Measurements from ENCODE around the gene XYLT1. TPM values are rescaled to one million over a fixed set of nuclear protein-coding genes. Genes with fewer than 3 reads are reported as not detected.

Gene XYLT1
- total RNA-seq, 1 donor from 2014 or later = under 0.01 TPM

GRCh38 chr16:17397499-17397891 lies 73.3 kb downstream of the XYLT1 start:
- Histone ChIP-seq H3K27me3 (ENCODE audit: control insufficient read depth, insufficient read depth, low read length) (no peaks in the 10 kb centered on the region), H3K4me3 (ENCODE audit: low read depth, low read length) (no peak overlapping the region), H3K36me3 (ENCODE audit: control insufficient read depth, insufficient read depth, low read length) (no peaks in the 10 kb centered on the region)
- no peak for TF ChIP-seq CTCF (IDR thresholded peaks at IDR 0.05; ENCODE audit: insufficient read depth, low read length, severe bottlenecking)
- FAIRE-seq (no peak), DNase-seq (ENCODE audit: low read depth) (peak; percentile 2)

- DNase-seq (ENCODE audit: low read depth) (no peak), FAIRE-seq (no peak)
- Histone ChIP-seq H3K36me3 (ENCODE audit: control insufficient read depth, insufficient read depth, low read length) (no peaks in the 10 kb centered on the region), H3K4me3 (ENCODE audit: low read depth, low read length) (no peak overlapping the region), H3K27me3 (ENCODE audit: control insufficient read depth, insufficient read depth, low read length) (no peaks in the 10 kb centered on the region)
- no peak for TF ChIP-seq CTCF (IDR thresholded peaks at IDR 0.05; ENCODE audit: insufficient read depth, low read length, severe bottlenecking)
Measured at GRCh38 chr16:17396762-17397498, 73.8 kb downstream of the XYLT1 start.

- FAIRE-seq (no peak), DNase-seq (ENCODE audit: low read depth) (no peak)
- Histone ChIP-seq H3K4me3 (ENCODE audit: low read depth, low read length) (no peak overlapping the region), H3K36me3 (ENCODE audit: control insufficient read depth, insufficient read depth, low read length) (no peaks in the 10 kb centered on the region), H3K27me3 (ENCODE audit: control insufficient read depth, insufficient read depth, low read length) (no peaks in the 10 kb centered on the region)
- no peak for TF ChIP-seq CTCF (IDR thresholded peaks at IDR 0.05; ENCODE audit: insufficient read depth, low read length, severe bottlenecking)
Measured at GRCh38 chr16:17395849-17396480, 74.8 kb downstream of the XYLT1 start.

GRCh38 chr16:17392857-17393692 lies 77.7 kb downstream of the XYLT1 start:
- no peaks in the 10 kb centered on the region for H3K36me3 ChIP-seq (ENCODE audit: control insufficient read depth, insufficient read depth, low read length)
- DNase-seq (ENCODE audit: low read depth) = no peak
- no peaks in the 10 kb centered on the region for H3K27me3 ChIP-seq (ENCODE audit: control insufficient read depth, insufficient read depth, low read length)
- H3K4me3 ChIP-seq (ENCODE audit: low read depth, low read length) = no peak overlapping the region
- no peak for TF ChIP-seq CTCF (IDR thresholded peaks at IDR 0.05; ENCODE audit: insufficient read depth, low read length, severe bottlenecking)
- no peak for FAIRE-seq

GRCh38 chr16:17392127-17392856 lies 78.5 kb downstream of the XYLT1 start:
- Histone ChIP-seq H3K4me3 (ENCODE audit: low read depth, low read length) (no peak overlapping the region), H3K27me3 (ENCODE audit: control insufficient read depth, insufficient read depth, low read length) (no peaks in the 10 kb centered on the region), H3K36me3 (ENCODE audit: control insufficient read depth, insufficient read depth, low read length) (no peaks in the 10 kb centered on the region)
- no peak for TF ChIP-seq CTCF (IDR thresholded peaks at IDR 0.05; ENCODE audit: insufficient read depth, low read length, severe bottlenecking)
- DNase-seq (ENCODE audit: low read depth) = no peak
- no peak for FAIRE-seq

Measured in bronchial epithelial cell (primary cell).